Measurements from ENCODE around the gene MEN1.

MEN1 gene

GRCh38 chr11:64841592-64842365 lies 31.4 kb upstream of the MEN1 start:
- no peak for TF ChIP-seq CTCF (IDR thresholded peaks at IDR 0.05; ENCODE audit: low read depth, low read length)
- no peak for DNase-seq (ENCODE audit: low read depth, low spot score)
- H3K4me3 ChIP-seq (ENCODE audit: low read depth, low read length): no peak overlapping the region
- in situ Hi-C loops (cut with HindIII; ENCODE audit: low sequenced_read_pairs): loop anchor here (10.0 kb wide), 1 partner anchor 53 kb away; no protein-coding TSS in a partner anchor

- H3K4me3 ChIP-seq (ENCODE audit: low read depth, low read length): no peak overlapping the region
- in situ Hi-C loops (cut with HindIII; ENCODE audit: low sequenced_read_pairs): loop anchor here (10.0 kb wide), 1 partner anchor 55 kb away; no protein-coding TSS in a partner anchor
- TF ChIP-seq CTCF (IDR thresholded peaks at IDR 0.05; ENCODE audit: low read depth, low read length): no peak
- no peak for DNase-seq (ENCODE audit: low read depth, low spot score)
Observed at GRCh38 chr11:64839887-64840782, 29.8 kb upstream of the MEN1 start.

- TF ChIP-seq CTCF (IDR thresholded peaks at IDR 0.05; ENCODE audit: low read depth, low read length): no peak
- in situ Hi-C loops (cut with HindIII; ENCODE audit: low sequenced_read_pairs): no loop called here
- DNase-seq (ENCODE audit: low read depth, low spot score): no peak
- no peak overlapping the region for H3K4me3 ChIP-seq (ENCODE audit: low read depth, low read length)
Observed at GRCh38 chr11:64839335-64839734, 29.0 kb upstream of the MEN1 start.

- H3K4me3 ChIP-seq (ENCODE audit: low read depth, low read length): no peak overlapping the region
- no peak for TF ChIP-seq CTCF (IDR thresholded peaks at IDR 0.05; ENCODE audit: low read depth, low read length)
- no peak for DNase-seq (ENCODE audit: low read depth, low spot score)
- in situ Hi-C loops (cut with HindIII; ENCODE audit: low sequenced_read_pairs): no loop called here
Observed at GRCh38 chr11:64838600-64839334, 28.4 kb upstream of the MEN1 start.

GRCh38 chr11:64837887-64838351 lies 27.6 kb upstream of the MEN1 start:
- H3K4me3 ChIP-seq (ENCODE audit: low read depth, low read length): no peak overlapping the region
- no peak for DNase-seq (ENCODE audit: low read depth, low spot score)
- TF ChIP-seq CTCF (IDR thresholded peaks at IDR 0.05; ENCODE audit: low read depth, low read length): no peak
- in situ Hi-C loops (cut with HindIII; ENCODE audit: low sequenced_read_pairs): no loop called here

GRCh38 chr11:64836448-64837072 lies 26.2 kb upstream of the MEN1 start:
- no peak overlapping the region for H3K4me3 ChIP-seq (ENCODE audit: low read depth, low read length)
- no peak for DNase-seq (ENCODE audit: low read depth, low spot score)
- in situ Hi-C loops (cut with HindIII; ENCODE audit: low sequenced_read_pairs): no loop called here
- no peak for TF ChIP-seq CTCF (IDR thresholded peaks at IDR 0.05; ENCODE audit: low read depth, low read length)

All from astrocyte of the spinal cord (primary cell).